ENCODE data around the gene RRAD.

RRAD gene

GRCh38 chr16:66881560-66881959 lies 43.8 kb downstream of the RRAD start:
- TF ChIP-seq CTCF (IDR thresholded peaks at IDR 0.05; ENCODE audit: low read depth, low read length): no peak
- H3K4me3 ChIP-seq (replicated peaks in 1 of 2; ENCODE audit: low read depth in 2 of 2, low read length in 2 of 2): peak overlapping the region; percentile 89 to 94
- DNase-seq (ENCODE audit: low read depth in 2 of 2): no peak

- peak overlapping the region; percentile 89 to 94 for H3K4me3 ChIP-seq (replicated peaks in 1 of 2; ENCODE audit: low read depth in 2 of 2, low read length in 2 of 2)
- DNase-seq (ENCODE audit: low read depth in 2 of 2): no peak
- TF ChIP-seq CTCF (IDR thresholded peaks at IDR 0.05; ENCODE audit: low read depth, low read length): no peak
Measured at GRCh38 chr16:66881014-66881417, 44.3 kb downstream of the RRAD start.

GRCh38 chr16:66880288-66881013 lies 44.9 kb downstream of the RRAD start, which contains the start of gene PDP2:
PDP2 (plus strand) TSS chr16:66880515; CDS start chr16:66884285, 3,770 bp downstream.
- peak within 1 kb of the TSS; percentile 89 to 94 for H3K4me3 ChIP-seq (replicated peaks in 1 of 2; ENCODE audit: low read depth in 2 of 2, low read length in 2 of 2)
- TF ChIP-seq CTCF (IDR thresholded peaks at IDR 0.05; ENCODE audit: low read depth, low read length): no peak
- DNase-seq (ENCODE audit: low read depth in 2 of 2): peak; percentile 95 to 97

GRCh38 chr16:66878067-66878466 lies 47.3 kb downstream of the RRAD start:
- no peak for TF ChIP-seq CTCF (IDR thresholded peaks at IDR 0.05; ENCODE audit: low read depth, low read length)
- H3K4me3 ChIP-seq (replicated peaks in 1 of 2; ENCODE audit: low read depth in 2 of 2, low read length in 2 of 2): no peak overlapping the region
- no peak for DNase-seq (ENCODE audit: low read depth in 2 of 2)

- TF ChIP-seq CTCF (IDR thresholded peaks at IDR 0.05; ENCODE audit: low read depth, low read length): no peak
- peak; percentile 66 to 72 for DNase-seq (ENCODE audit: low read depth in 2 of 2)
- H3K4me3 ChIP-seq (replicated peaks in 1 of 2; ENCODE audit: low read depth in 2 of 2, low read length in 2 of 2): no peak overlapping the region
Measured at GRCh38 chr16:66874079-66874775, 51.1 kb downstream of the RRAD start.

GRCh38 chr16:66873685-66874055 lies 51.7 kb downstream of the RRAD start:
- DNase-seq (ENCODE audit: low read depth in 2 of 2): no peak
- H3K4me3 ChIP-seq (replicated peaks in 1 of 2; ENCODE audit: low read depth in 2 of 2, low read length in 2 of 2): no peak overlapping the region
- TF ChIP-seq CTCF (IDR thresholded peaks at IDR 0.05; ENCODE audit: low read depth, low read length): no peak
